ENCODE data around the gene RBM6.
"Not testable (repeated sequence)": the region's sequence is repeated elsewhere in the genome, so short reads cannot be mapped to it uniquely, and the experiment has no call there.

Gene RBM6

GRCh38 chr3:49992326-49992725 is 52.4 kb downstream of the RBM6 start:
- DNase-seq (ENCODE audit: low read depth in 2 of 2) = no peak

- DNase-seq (ENCODE audit: low read depth in 2 of 2) = no peak
These were observed 54.5 kb downstream of the RBM6 start for GRCh38 chr3:49994476-49994875.

- no peak for DNase-seq (ENCODE audit: low read depth in 2 of 2)
These were observed 56.1 kb downstream of the RBM6 start for GRCh38 chr3:49996016-49996415.

- DNase-seq (ENCODE audit: low read depth in 2 of 2) = no peak
These were observed 57.9 kb downstream of the RBM6 start for GRCh38 chr3:49997862-49998261.

GRCh38 chr3:49998326-49998725 is 58.4 kb downstream of the RBM6 start:
- DNase-seq (ENCODE audit: low read depth in 2 of 2) = no peak

GRCh38 chr3:50001511-50001910 is 61.6 kb downstream of the RBM6 start:
- no peak for DNase-seq (ENCODE audit: low read depth in 2 of 2)

- DNase-seq (ENCODE audit: low read depth in 2 of 2) = no peak
These were observed 63.3 kb downstream of the RBM6 start for GRCh38 chr3:50003216-50003615.

- DNase-seq (ENCODE audit: low read depth in 2 of 2) = no peak
These were observed 63.9 kb downstream of the RBM6 start for GRCh38 chr3:50003824-50004223.

GRCh38 chr3:50008931-50009330 is 69.0 kb downstream of the RBM6 start:
- DNase-seq (ENCODE audit: low read depth in 2 of 2) = no peak

GRCh38 chr3:50010959-50011358 is 71.0 kb downstream of the RBM6 start:
- no peak for DNase-seq (ENCODE audit: low read depth in 2 of 2)

- DNase-seq (ENCODE audit: low read depth in 2 of 2) = peak in 1 of 2 donors; percentile 13
These were observed 76.0 kb downstream of the RBM6 start for GRCh38 chr3:50015918-50016317.

- DNase-seq (ENCODE audit: low read depth in 2 of 2) = no peak
These were observed 88.4 kb downstream of the RBM6 start for GRCh38 chr3:50028346-50028745.

GRCh38 chr3:50031201-50031600 is 91.3 kb downstream of the RBM6 start:
- not testable (repeated sequence) for DNase-seq (ENCODE audit: low read depth in 2 of 2)

- DNase-seq (ENCODE audit: low read depth in 2 of 2) = no peak
These were observed 105.0 kb downstream of the RBM6 start for GRCh38 chr3:50044976-50045375.

GRCh38 chr3:50047426-50047825 is 107.5 kb downstream of the RBM6 start:
- no peak for DNase-seq (ENCODE audit: low read depth in 2 of 2)

- no peak for DNase-seq (ENCODE audit: low read depth in 2 of 2)
These were observed 110.4 kb downstream of the RBM6 start for GRCh38 chr3:50050361-50050760.

GRCh38 chr3:50057756-50058155 is 117.8 kb downstream of the RBM6 start:
- no peak for DNase-seq (ENCODE audit: low read depth in 2 of 2)

GRCh38 chr3:50068134-50068533 is 128.2 kb downstream of the RBM6 start:
- DNase-seq (ENCODE audit: low read depth in 2 of 2) = no peak

GRCh38 chr3:50078091-50078490 is 138.1 kb downstream of the RBM6 start:
- DNase-seq (ENCODE audit: low read depth in 2 of 2) = no peak

GRCh38 chr3:50078622-50079021 is 138.7 kb downstream of the RBM6 start:
- DNase-seq (ENCODE audit: low read depth in 2 of 2) = no peak

- DNase-seq (ENCODE audit: low read depth in 2 of 2) = not testable (repeated sequence)
These were observed 145.0 kb downstream of the RBM6 start for GRCh38 chr3:50084951-50085350.

- peak; percentile 86 to 88 for DNase-seq (ENCODE audit: low read depth in 2 of 2)
These were observed 149.0 kb downstream of the RBM6 start, which contains the start of gene RBM5 for GRCh38 chr3:50088725-50089608. TSS of gene RBM5 (plus strand) at chr3:50088919. CDS start at chr3:50090435, 1,516 bp downstream.

- peak in 1 of 2 donors; percentile 8 for DNase-seq (ENCODE audit: low read depth in 2 of 2)
These were observed 149.6 kb downstream of the RBM6 start for GRCh38 chr3:50089609-50089945.

- DNase-seq (ENCODE audit: low read depth in 2 of 2) = no peak
These were observed 151.0 kb downstream of the RBM6 start for GRCh38 chr3:50090984-50091383.
